ENCODE results near the gene NETO2.

The NETO2 gene

GRCh38 chr16:47082099-47082865, 61.5 kb downstream of the NETO2 start (continued):
- TF ChIP-seq TSHZ1 (tag by site-specific recombination; IDR thresholded peaks at IDR 0.05; ENCODE audit: borderline replicate concordance) (no peak), ZNF24 (tag by site-specific recombination; IDR thresholded peaks at IDR 0.05) (no peak), ZNF830 (tag by site-specific recombination; IDR thresholded peaks at IDR 0.05; ENCODE audit: low read depth) (no peak), ZNF792 (tag by site-specific recombination; IDR thresholded peaks at IDR 0.05) (no peak), TCF7L2 (IDR thresholded peaks at IDR 0.05; ENCODE audit: borderline replicate concordance, low read depth, low read length) (no peak), ZNF548 (tag by site-specific recombination; IDR thresholded peaks at IDR 0.05) (no peak), YY1 (tag by site-specific recombination; IDR thresholded peaks at IDR 0.05) (no peak), ZNF514 (tag by site-specific recombination; IDR thresholded peaks at IDR 0.05) (no peak), ZNF785 (tag by site-specific recombination; IDR thresholded peaks at IDR 0.05) (no peak), SP7 (tag by site-specific recombination; IDR thresholded peaks at IDR 0.05) (no peak), ZBTB7A (tag by site-specific recombination; IDR thresholded peaks at IDR 0.05; ENCODE audit: low read depth) (no peak)
- TF ChIP-seq, protein P1, sequence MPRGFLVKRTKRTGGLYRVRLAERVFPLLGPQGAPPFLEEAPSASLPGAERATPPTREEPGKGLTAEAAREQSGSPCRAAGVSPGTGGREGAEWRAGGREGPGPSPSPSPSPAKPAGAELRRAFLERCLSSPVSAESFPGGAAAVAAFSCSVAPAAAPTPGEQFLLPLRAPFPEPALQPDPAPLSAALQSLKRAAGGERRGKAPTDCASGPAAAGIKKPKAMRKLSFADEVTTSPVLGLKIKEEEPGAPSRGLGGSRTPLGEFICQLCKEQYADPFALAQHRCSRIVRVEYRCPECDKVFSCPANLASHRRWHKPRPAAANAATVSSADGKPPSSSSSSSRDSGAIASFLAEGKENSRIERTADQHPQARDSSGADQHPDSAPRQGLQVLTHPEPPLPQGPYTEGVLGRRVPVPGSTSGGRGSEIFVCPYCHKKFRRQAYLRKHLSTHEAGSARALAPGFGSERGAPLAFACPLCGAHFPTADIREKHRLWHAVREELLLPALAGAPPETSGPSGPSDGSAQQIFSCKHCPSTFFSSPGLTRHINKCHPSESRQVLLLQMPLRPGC (tag by site-specific recombination; IDR thresholded peaks at IDR 0.05) = no peak
- TF ChIP-seq, protein P2, sequence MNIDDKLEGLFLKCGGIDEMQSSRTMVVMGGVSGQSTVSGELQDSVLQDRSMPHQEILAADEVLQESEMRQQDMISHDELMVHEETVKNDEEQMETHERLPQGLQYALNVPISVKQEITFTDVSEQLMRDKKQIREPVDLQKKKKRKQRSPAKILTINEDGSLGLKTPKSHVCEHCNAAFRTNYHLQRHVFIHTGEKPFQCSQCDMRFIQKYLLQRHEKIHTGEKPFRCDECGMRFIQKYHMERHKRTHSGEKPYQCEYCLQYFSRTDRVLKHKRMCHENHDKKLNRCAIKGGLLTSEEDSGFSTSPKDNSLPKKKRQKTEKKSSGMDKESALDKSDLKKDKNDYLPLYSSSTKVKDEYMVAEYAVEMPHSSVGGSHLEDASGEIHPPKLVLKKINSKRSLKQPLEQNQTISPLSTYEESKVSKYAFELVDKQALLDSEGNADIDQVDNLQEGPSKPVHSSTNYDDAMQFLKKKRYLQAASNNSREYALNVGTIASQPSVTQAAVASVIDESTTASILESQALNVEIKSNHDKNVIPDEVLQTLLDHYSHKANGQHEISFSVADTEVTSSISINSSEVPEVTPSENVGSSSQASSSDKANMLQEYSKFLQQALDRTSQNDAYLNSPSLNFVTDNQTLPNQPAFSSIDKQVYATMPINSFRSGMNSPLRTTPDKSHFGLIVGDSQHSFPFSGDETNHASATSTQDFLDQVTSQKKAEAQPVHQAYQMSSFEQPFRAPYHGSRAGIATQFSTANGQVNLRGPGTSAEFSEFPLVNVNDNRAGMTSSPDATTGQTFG (tag by site-specific recombination; IDR thresholded peaks at IDR 0.05; ENCODE audit: borderline replicate concordance) = no peak

DNA sequence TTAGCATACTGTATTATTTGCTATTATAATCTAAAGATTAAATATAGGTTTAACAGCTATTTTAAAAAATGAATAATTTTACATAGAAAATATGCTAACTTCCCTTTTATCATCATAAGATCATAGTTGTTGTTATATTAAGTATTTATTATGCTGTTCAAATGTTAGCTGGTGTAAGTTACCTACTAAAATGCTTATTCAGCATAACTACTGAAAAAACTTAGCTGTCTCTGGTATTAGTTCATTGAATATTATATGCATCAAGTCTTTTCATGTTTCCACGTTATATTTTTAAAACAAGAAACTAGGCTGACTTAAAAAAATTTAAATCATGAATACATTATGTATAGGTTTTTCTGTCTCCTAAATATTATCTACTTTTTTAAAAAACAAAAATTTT, 62.6 kb downstream of the NETO2 start:
- Histone ChIP-seq H3K4me1 (ENCODE audit: control insufficient read depth, insufficient read depth, low read length) (no peaks in the 10 kb centered on the region), H3K36me3 (ENCODE audit: control insufficient read depth in 2 of 2, insufficient read depth in 1 of 2, low read length in 2 of 2) (peaks cover 3 to 22% of the 10 kb centered on the region in 2 experiments; a peak in 1 of 3 replicates), H3K27ac (ENCODE audit: extremely low read depth, low read depth, low read length) (no peak overlapping the region), H3K4me3 (ENCODE audit: low read depth, low read length) (no peak overlapping the region), H3K9me3 (ENCODE audit: control insufficient read depth, insufficient read depth, low read depth, low read length) (no peaks in the 10 kb centered on the region)
- CTCF ChIA-PET = interaction anchor here (1.6 kb wide), 1 partner anchor 61 kb away, joined by 6 read pairs; no protein-coding TSS in a partner anchor
- POLR2A ChIA-PET = no interaction called here
- TF ChIP-seq ZFHX2 (tag by site-specific recombination; conservative IDR thresholded peaks at IDR 0.05) (no peak), ZNF624 (tag by site-specific recombination; IDR thresholded peaks at IDR 0.05) (no peak), ZNF701 (tag by site-specific recombination; IDR thresholded peaks at IDR 0.05) (no peak), ZNF19 (tag by site-specific recombination; IDR thresholded peaks at IDR 0.05; ENCODE audit: low read depth) (no peak), ZNF174 (tag by site-specific recombination; IDR thresholded peaks at IDR 0.05) (no peak), ZNF449 (tag by site-specific recombination; IDR thresholded peaks at IDR 0.05) (no peak)
- TF ChIP-seq, protein P3, sequence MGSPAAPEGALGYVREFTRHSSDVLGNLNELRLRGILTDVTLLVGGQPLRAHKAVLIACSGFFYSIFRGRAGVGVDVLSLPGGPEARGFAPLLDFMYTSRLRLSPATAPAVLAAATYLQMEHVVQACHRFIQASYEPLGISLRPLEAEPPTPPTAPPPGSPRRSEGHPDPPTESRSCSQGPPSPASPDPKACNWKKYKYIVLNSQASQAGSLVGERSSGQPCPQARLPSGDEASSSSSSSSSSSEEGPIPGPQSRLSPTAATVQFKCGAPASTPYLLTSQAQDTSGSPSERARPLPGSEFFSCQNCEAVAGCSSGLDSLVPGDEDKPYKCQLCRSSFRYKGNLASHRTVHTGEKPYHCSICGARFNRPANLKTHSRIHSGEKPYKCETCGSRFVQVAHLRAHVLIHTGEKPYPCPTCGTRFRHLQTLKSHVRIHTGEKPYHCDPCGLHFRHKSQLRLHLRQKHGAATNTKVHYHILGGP (tag by site-specific recombination; IDR thresholded peaks at IDR 0.05) = no peak
